ENCODE data around the gene TICRR.

Gene TICRR

GRCh38 chr15:89621547-89621946, 46.3 kb downstream of the TICRR start:
- no peak overlapping the region for H3K4me3 ChIP-seq (ENCODE audit: low read length)

GRCh38 chr15:89623165-89623564, 47.9 kb downstream of the TICRR start:
- H3K4me3 ChIP-seq (ENCODE audit: low read length) = no peak overlapping the region
- no peak for DNase-seq (ENCODE audit: low read depth, low spot score)

More at GRCh38 chr15:89621547-89621946, 46.3 kb downstream of the TICRR start:
- DNase-seq (ENCODE audit: low read depth, low spot score) = no peak

DNA sequence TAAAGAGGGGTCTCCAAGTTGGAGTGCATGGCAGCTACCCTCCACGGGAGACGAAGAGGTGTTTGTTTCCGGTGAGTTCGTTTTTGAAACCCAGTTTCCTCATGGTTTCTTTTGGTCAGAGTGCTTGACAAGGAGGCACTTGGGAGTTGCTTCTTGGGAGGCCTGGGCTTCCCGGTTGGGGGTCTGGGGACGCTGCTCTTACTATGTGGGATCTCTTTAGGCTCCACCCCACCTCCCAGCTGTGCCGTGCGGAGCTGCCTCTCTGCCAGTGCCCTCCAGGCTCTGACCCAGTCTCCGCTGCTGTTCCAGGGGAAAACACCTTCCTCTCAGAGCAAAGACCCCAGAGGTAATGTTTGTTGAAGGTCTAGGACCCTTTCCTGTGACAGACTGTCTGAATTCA, 50.4 kb downstream of the TICRR start:
- DNase-seq (ENCODE audit: low read depth, low spot score) = no peak
- no peak overlapping the region for H3K4me3 ChIP-seq (ENCODE audit: low read length)

- no peak for DNase-seq (ENCODE audit: low read depth, low spot score)
- H3K4me3 ChIP-seq (ENCODE audit: low read length) = no peak overlapping the region
Measured at GRCh38 chr15:89627256-89627970, 52.1 kb downstream of the TICRR start.

DNA sequence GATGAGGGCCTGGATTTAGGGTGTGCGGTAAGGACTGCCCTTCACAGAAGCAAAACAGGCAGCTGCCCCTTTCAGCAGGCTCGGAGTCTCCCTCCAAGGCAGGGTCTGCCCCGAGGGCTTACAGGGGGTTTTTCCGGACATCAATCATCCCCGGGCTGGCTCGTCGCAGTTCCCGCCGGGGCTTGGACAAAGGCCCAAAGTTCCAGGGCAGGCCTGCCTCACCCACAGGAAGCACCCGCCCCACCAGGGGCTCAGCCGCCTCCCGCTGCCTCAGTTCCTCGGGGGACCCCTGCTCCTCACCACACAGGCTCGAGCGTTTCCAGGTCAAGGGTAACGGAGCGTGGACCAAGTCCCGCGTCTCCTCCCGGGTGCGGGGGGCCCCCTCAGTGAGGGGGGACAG, 53.0 kb downstream of the TICRR start:
- DNase-seq (ENCODE audit: low read depth, low spot score) = no peak

DNA sequence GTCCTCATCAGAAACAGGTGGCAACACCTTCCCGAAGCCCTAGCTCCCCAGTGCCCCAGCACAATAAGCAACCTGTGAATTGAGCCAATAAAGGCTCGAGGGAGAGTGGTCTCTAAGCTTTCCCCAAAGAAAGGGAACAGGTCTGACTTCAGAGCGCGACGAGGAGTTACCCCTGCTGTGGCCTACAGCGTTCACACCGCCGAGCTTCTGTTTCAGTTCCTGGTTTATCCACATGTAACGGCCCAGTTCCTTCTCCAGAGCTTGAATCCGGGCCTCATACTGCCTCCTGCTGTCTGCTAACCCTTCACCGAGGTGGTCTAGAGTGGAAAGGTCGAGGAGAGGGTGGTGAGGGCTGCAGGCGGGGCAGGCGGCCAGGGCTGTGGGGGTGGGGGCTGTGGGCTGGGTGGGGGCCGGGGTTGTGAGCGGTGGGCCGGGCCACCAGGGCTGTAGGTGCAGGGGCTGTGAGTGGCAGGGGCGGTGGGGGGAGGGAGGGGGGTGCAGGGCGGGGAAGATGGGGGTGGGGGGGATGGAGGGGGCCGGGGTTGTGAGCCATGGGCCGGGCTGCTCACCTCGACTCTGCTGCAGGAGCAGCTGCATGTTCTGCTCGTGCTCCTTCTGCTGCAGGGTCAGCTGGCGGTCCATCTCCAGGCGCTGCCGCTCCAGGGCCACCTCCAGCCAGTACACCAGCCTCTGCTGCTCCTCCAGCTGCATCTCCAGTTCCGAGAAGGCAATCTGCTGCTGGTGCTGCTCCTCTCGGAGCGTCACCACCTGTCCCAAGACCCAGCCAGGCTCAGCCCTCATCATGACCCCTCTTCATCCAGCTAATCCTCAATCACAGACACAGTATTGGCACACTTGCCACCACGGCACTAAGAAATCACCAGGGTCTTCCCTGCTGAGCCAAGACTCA, 53.8 kb downstream of the TICRR start:
- H3K4me3 ChIP-seq (ENCODE audit: low read length) = no peak overlapping the region
- no peak for DNase-seq (ENCODE audit: low read depth, low spot score)

More for the DNA sequence above, 53.0 kb downstream of the TICRR start:
- no peak overlapping the region for H3K4me3 ChIP-seq (ENCODE audit: low read length)

DNA sequence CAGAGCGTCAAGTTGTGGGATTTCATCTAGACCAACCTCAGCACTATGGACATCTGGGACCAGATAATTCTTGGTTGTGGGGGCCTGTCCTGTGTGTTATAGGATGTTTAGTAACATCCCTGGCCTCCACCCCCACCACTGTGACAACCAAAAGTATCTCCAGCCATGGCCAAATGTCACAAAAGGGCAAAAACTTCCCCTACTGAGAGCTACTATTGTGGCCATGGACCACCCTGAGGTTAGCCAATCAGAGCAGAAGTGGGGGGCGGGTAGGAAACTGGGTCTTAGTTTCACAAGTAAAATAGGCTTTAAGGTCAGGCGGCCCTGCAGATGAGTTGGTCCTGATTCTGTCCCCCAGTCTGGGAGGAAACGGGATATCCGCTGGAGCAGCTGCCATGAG, 54.6 kb downstream of the TICRR start:
- DNase-seq (ENCODE audit: low read depth, low spot score) = no peak
- no peak overlapping the region for H3K4me3 ChIP-seq (ENCODE audit: low read length)

DNA sequence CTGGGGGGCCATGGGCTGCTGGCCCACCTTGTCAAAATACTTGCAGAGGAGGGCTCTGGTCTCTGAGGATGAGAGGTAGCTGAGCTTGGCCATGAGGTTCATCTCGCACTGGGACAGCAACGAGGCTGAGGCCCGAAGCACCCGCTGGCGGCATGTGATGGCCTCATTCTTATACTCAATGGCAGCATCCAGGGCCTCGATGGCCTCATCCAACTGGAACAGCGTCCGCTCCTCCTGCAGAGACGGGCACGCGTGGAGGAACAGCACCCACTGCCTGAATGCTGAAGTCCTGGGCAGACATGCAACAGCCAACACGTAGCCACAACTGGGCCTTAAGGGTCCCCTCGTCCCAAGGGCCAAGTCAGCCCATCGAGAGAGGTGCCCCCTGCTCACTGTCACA, 55.0 kb downstream of the TICRR start:
- no peak overlapping the region for H3K4me3 ChIP-seq (ENCODE audit: low read length)
- no peak for DNase-seq (ENCODE audit: low read depth, low spot score)

GRCh38 chr15:89630974-89631901, 56.0 kb downstream of the TICRR start:
- H3K4me3 ChIP-seq (ENCODE audit: low read length) = no peak overlapping the region
- DNase-seq (ENCODE audit: low read depth, low spot score) = no peak

- DNase-seq (ENCODE audit: low read depth, low spot score) = no peak
- H3K4me3 ChIP-seq (ENCODE audit: low read length) = no peak overlapping the region
Measured at GRCh38 chr15:89631902-89632264, 56.6 kb downstream of the TICRR start.

DNA sequence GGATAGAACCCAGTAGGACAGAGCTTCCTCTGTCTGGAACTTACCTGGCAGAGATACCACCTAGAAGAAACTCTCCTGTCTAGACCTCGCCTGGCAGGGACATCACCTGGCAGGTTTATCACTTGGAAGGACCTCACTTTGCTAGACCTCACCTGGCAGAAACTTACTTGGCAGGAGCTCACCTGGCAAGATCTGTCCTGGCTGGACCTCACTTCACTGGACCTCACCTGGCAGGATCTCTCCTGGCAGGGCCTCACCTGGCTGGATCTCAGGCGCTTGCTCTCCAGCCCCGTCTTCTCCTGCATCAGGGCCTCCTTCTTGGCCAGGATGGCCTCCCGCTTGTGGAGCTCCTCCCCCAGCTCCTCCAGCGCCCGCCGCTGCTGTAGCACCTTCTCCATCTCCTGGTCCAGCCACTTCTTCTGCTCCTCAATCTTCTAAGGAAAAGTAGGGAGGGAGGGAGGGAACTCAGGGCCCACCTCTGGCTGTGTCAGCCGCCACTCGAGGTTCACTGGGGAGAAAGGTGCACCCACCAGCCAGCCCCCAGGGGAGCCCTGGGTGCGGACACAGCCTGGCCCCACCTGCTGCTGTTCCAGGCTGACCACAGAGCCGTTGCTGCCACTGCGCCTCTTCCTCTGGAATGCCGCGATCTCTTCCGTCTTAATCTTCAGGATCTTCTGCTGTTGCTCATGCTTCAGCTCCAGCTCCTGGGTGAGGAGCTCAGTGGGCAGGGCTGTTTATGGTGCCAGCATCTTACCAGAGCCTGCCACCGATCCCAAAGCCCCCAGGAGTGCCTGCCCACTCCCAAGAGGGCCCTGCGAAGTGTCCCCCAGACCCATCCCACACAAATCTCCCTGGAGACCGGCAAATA, 57.5 kb downstream of the TICRR start:
- DNase-seq (ENCODE audit: low read depth, low spot score) = no peak

DNA sequence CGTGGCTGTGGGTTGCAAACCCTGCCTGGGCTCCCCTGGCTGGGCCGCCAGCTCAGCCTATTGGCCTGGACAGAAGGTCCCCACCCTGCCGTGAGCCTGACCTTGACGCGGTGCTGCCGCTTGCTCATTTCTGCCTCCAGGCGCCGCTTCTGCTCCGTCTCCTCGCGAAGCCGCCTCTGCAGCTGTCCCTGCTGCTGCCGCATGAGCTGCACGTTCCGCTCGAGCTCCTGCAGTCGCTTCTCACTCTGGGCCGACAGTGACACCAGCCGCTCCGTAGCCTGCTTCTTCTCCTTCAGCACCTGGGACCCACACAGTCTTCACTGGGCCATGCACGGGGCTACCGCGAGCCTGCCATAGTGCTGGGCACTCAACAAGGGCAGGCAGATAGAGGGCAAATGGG, 58.3 kb downstream of the TICRR start:
- no peak for DNase-seq (ENCODE audit: low read depth, low spot score)
- no peak overlapping the region for H3K4me3 ChIP-seq (ENCODE audit: low read length)

More for the DNA sequence above, 57.5 kb downstream of the TICRR start:
- H3K4me3 ChIP-seq (ENCODE audit: low read length) = no peak overlapping the region

DNA sequence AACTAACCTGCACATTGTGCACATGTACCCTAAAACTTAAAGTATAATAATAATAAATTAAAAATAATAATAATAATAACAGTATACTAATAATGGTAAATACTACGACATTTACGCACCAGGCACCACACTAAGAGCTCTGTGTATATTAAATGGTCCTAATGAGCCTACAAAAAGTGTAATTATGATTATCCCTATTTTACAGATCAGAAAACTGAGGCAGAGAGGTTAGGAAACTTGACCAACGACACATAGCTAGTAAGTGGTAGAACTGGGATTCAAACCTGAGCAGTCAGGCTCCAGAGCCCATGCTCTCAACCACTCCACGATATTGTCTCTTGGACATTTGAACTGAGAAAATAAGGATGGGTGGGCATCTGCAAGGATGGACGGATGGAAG, 65.0 kb downstream of the TICRR start:
- H3K4me3 ChIP-seq (ENCODE audit: low read length) = no peak overlapping the region
- DNase-seq (ENCODE audit: low read depth, low spot score) = no peak

GRCh38 chr15:89641053-89641452, 65.8 kb downstream of the TICRR start:
- no peak for DNase-seq (ENCODE audit: low read depth, low spot score)
- no peak overlapping the region for H3K4me3 ChIP-seq (ENCODE audit: low read length)

DNA sequence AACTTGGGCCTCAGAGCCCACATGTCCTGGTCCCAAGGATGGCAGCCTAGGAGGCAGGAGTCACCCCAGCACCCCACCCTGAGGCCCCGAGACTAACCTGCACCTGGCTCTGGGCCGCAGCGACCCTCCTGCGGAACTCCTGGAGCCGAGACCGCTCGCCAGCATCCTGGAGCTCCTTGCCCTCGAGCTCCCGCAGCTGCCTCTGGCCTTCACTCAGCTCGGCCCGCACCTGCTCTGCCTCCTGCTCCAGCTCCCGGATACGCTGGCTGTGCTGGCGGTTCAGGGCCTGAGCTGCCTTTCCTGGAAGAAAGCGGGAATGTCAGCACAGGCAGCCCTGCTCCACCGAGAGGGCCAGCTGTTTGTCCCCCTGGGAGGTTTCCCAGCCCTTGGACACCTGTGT, 66.8 kb downstream of the TICRR start:
- no peak overlapping the region for H3K4me3 ChIP-seq (ENCODE audit: low read length)
- DNase-seq (ENCODE audit: low read depth, low spot score) = no peak

- H3K4me3 ChIP-seq (ENCODE audit: low read length) = no peak overlapping the region
- DNase-seq (ENCODE audit: low read depth, low spot score) = no peak
Measured at GRCh38 chr15:89645680-89646079, 70.4 kb downstream of the TICRR start.

GRCh38 chr15:89646416-89647141, 71.3 kb downstream of the TICRR start:
- no peak for DNase-seq (ENCODE audit: low read depth, low spot score)
- H3K4me3 ChIP-seq (ENCODE audit: low read length) = no peak overlapping the region
